Measurements from ENCODE around the gene UMODL1.
"Not testable (repeated sequence)": the region's sequence is repeated elsewhere in the genome, so short reads cannot be mapped to it uniquely, and the experiment has no call there.

Gene UMODL1

DNA sequence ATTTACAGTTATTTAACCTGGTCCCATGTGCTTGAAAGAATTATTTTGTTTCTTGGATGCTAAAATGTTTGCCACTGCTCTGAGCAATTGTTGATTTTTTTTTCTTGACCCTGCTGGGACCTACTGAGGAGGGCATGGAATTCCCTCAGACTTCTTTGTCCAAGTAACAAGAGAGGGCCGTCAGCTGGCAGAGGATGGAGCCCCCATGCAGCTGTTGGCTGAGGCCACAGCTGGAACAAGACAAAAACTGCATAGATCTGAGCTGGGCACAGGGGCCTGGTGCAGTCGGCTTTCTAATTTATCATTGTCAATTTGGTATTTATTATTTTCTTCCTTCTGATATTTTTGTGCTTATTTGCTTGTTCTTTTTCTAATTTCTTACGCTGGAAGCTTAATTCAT, 108.2 kb downstream of the UMODL1 start:
- no peak overlapping the region for H3K4me3 ChIP-seq (ENCODE audit: low read depth, low read length)
- no peak for DNase-seq (ENCODE audit: low read depth)
- no peak for TF ChIP-seq MYC (IDR thresholded peaks at IDR 0.05; ENCODE audit: low read depth, low read length)

DNA sequence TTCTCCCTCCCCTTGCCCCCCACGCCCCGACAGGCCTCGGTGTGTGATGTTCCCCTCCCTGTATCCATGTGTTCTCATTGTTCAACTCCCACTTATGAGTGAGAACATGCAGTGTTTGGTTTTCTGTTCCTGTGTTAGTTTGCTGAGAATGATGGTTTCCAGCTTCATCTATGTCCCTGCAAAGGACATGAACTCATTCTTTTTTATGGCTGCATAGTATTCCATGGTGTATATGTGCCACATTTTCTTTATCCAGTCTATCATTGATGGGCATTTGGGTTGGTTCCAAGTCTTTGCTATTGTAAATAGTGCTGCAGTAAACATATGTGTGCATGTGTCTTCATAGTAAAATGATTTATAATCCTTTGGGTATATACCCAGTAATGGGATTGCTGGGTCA, 108.9 kb downstream of the UMODL1 start:
- DNase-seq (ENCODE audit: low read depth); H3K4me3 ChIP-seq (ENCODE audit: low read depth, low read length): not testable (repeated sequence)

DNA sequence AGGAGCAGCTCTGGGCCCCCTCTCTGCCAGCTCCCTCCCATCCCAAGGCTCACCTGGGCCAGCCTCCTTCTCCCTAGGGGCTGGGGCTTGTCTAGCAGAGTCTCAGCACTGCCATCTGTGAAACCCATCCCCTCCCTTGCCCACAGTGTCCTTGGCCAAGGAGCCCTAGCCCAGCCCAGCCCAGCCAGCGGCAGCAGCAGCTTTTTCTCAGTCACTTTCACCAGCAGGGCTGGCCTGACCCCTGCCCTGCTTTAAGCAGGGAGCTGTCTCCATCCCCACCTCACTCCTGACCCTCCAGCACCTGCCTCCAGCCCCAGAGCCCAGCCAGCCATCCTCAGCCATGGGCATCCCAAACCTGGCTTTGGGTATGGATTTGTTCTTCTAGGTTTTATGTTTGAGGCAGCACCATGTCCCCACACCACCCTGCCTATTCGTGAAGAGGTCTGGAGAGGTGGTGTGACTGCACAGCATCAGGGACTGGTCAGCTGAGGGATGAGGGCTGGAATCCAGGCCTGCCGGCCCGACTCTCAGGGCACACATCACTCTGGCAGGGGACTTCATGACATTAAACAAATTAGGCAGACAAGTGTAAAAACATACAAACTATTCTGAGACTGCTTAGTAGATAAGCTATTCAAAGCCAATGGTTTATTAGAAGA, 111.7 kb downstream of the UMODL1 start:
- TF ChIP-seq POLR2A (IDR thresholded peaks at IDR 0.05; ENCODE audit: extremely low read depth, insufficient read length) (no peak), MYC (IDR thresholded peaks at IDR 0.05; ENCODE audit: low read depth, low read length) (no peak)
- TF ChIP-seq, protein P1, sequence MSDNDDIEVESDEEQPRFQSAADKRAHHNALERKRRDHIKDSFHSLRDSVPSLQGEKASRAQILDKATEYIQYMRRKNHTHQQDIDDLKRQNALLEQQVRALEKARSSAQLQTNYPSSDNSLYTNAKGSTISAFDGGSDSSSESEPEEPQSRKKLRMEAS (IDR thresholded peaks at IDR 0.05; ENCODE audit: low read depth, low read length) = no peak
- TF ChIP-seq, protein P2, sequence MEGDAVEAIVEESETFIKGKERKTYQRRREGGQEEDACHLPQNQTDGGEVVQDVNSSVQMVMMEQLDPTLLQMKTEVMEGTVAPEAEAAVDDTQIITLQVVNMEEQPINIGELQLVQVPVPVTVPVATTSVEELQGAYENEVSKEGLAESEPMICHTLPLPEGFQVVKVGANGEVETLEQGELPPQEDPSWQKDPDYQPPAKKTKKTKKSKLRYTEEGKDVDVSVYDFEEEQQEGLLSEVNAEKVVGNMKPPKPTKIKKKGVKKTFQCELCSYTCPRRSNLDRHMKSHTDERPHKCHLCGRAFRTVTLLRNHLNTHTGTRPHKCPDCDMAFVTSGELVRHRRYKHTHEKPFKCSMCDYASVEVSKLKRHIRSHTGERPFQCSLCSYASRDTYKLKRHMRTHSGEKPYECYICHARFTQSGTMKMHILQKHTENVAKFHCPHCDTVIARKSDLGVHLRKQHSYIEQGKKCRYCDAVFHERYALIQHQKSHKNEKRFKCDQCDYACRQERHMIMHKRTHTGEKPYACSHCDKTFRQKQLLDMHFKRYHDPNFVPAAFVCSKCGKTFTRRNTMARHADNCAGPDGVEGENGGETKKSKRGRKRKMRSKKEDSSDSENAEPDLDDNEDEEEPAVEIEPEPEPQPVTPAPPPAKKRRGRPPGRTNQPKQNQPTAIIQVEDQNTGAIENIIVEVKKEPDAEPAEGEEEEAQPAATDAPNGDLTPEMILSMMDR (IDR thresholded peaks at IDR 0.05; ENCODE audit: low read depth, low read length) = no peak
- no peak for DNase-seq (ENCODE audit: low read depth)
- H3K4me3 ChIP-seq (ENCODE audit: low read depth, low read length) = no peak overlapping the region

DNA sequence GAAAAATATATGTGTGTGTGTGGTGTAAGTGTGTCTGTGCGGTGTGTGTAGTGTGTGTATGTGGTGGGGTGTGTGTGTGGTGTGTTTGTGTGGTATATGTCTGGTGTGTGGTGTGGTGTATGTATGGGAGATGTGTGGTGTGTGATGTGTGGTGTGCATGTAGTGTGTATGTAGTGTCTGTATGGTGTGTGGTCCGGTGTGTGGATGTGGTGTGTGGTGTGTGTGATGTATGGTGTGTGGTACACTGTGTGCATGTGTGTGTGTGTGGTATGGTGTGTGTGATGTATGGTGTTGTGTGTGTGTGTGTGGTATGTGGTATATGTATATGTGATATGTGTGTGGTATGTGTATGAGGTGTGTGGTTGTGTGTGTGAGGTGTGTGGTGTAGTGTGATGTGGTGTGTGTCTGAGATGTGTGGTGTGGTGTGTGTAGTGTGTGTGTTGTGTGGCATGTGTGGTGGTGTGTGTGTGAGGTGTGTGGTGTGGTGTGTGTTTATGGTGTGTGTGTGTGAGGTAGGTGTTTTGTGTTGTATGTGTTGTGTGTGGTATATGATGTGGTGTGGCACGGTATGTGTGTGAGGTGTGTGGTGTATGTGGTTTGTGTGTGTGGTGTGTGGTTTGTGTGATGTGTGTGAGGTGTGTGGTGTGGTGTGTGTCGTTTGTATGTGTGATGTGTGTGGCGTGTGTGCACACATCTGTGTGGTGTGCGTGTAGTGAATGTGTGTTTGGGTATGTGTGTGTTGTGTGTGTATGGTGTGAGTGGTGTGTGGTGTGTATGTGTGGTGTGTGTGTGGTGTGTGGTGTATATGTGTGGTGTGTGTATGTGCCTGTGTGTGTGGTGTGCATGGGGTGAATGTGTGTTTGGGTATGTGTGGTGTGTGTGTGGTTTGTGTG, 112.5 kb downstream of the UMODL1 start:
- H3K4me3 ChIP-seq (ENCODE audit: low read depth, low read length) = no peak overlapping the region
- no peak for DNase-seq (ENCODE audit: low read depth)
- no peak for TF ChIP-seq MYC (IDR thresholded peaks at IDR 0.05; ENCODE audit: low read depth, low read length)

DNA sequence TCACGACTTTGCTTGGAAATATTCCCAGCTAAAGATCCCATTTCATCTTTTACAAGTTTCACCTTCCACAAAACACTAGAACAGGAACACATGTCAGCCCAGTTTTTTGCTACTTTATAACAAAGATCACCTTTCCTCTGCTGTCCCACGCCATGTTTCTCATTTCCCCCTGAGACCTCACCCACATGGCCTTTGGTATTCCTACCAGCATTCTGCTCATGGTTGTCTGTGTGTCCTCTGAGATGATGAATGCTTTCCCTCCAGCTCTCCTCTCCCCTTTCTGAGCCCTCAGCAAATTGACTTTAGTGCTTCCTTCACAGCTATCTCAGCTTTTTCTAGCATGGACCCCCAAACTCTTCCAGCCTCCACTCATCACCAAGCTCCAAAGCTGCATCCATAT, 115.5 kb downstream of the UMODL1 start:
- TF ChIP-seq, protein P1 (IDR thresholded peaks at IDR 0.05; ENCODE audit: low read depth, low read length) = no peak
- no peak for TF ChIP-seq MYC (IDR thresholded peaks at IDR 0.05; ENCODE audit: low read depth, low read length)
- TF ChIP-seq, protein P2 (IDR thresholded peaks at IDR 0.05; ENCODE audit: low read depth, low read length) = no peak
- no peak for TF ChIP-seq POLR2A (IDR thresholded peaks at IDR 0.05; ENCODE audit: extremely low read depth, insufficient read length)
- no peak for DNase-seq (ENCODE audit: low read depth)
- H3K4me3 ChIP-seq (ENCODE audit: low read depth, low read length) = no peak overlapping the region

DNA sequence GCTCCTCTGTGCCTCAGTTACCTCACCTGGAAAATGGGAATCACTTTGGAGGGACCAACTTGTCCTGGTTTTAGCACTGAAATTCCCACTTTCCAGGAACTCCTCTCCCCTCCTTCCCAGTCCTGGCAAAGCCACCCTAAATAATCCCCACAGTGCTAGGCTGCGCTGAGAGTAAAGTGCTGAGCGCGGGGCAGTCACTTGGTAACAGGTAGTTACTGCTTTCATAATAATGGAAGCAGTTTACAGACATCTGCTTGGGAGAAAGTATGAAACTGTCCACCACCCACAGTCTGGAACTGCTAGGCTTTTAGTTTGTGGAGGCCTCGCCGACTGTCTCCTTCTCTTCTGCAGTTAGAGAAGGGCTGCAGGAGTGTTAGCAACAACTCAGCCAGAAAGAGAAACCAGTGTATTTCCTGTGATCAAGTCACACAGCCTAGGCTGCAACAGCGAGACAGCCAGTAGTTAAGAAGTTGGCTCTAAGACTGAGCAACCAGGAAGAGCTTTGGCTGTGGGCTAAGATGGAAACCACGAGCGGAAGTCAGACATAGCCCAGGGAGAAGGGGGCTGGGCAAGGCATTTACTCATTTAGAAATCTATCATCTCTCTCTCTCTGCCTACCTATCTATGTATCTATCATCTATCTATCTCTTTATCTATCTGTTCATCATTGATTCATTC, 117.0 kb downstream of the UMODL1 start:
- DNase-seq (ENCODE audit: low read depth) = peak; percentile 91
- TF ChIP-seq MYC (IDR thresholded peaks at IDR 0.05; ENCODE audit: low read depth, low read length) (peak; percentile 24; the same call in 1 of the 2 replicates), POLR2A (IDR thresholded peaks at IDR 0.05; ENCODE audit: extremely low read depth, insufficient read length) (peak; percentile 35)
- TF ChIP-seq, protein P2 (IDR thresholded peaks at IDR 0.05; ENCODE audit: low read depth, low read length) = no peak
- TF ChIP-seq, protein P1 (IDR thresholded peaks at IDR 0.05; ENCODE audit: low read depth, low read length) = peak; percentile 37; the same call in 1 of the 2 replicates

DNA sequence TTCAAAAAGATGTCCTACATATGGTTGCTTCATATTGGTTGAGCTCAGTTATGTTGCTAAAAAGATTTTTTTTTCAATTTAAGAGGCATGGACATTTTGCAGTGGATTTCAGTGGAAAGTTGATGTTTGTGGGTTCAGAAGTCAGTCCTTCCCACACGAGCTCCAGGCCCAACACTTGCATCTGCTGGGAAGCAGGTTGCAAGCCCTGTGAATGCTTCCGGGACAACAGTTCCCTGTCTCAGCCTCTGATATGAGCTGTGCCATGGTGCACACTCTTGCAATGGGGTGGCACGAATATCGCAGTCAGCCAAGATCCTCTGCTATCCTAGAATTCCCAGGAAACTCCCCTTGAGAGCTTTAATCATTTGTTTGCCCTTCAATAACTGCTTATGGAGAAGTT, 117.5 kb downstream of the UMODL1 start:
- no peak for DNase-seq (ENCODE audit: low read depth)
- no peak for TF ChIP-seq POLR2A (IDR thresholded peaks at IDR 0.05; ENCODE audit: extremely low read depth, insufficient read length)
- TF ChIP-seq, protein P1 (IDR thresholded peaks at IDR 0.05; ENCODE audit: low read depth, low read length) = no peak
- no peak for TF ChIP-seq MYC (IDR thresholded peaks at IDR 0.05; ENCODE audit: low read depth, low read length)
- TF ChIP-seq, protein P2 (IDR thresholded peaks at IDR 0.05; ENCODE audit: low read depth, low read length) = no peak
- H3K4me3 ChIP-seq (ENCODE audit: low read depth, low read length) = no peak overlapping the region

More for the DNA sequence above, 117.0 kb downstream of the UMODL1 start:
- peak overlapping the region; percentile 6 for H3K4me3 ChIP-seq (ENCODE audit: low read depth, low read length)

Measured in NB4 (cell line).